Natural killer cell (primary cell): Measurements from ENCODE around the gene ABI3. TPM values are rescaled to one million over a fixed set of nuclear protein-coding genes. Genes with fewer than 3 reads are reported as not detected.

Source experiments
- ATAC-seq, 3 donors: fragments of 150-1000 bp in 2 of 3; fragments of 200-7000 bp in 1 of 3; cut with Tn5 transposase; 1 replicate in 1 of 3; 2 replicates in 2 of 3; pipeline ENCODE4 v1.10.0; 2021; ENCODE audit warnings: mild to moderate bottlenecking in 2 of 3, moderate library complexity in 2 of 3
- DNase-seq, 2 donors: peaks; one replicate each; pipeline versions ENCODE4 v3.0.0 to v3.0.0-alpha.2; 2013 to 2021; ENCODE audit warnings: mixed read lengths in 1 of 2
- H3K27ac ChIP-seq: one replicate; pipeline ENCODE4 v1.5.1; 2013; ENCODE audit warnings: mild to moderate bottlenecking, low read length
- H3K27me3 ChIP-seq: one replicate; pipeline ENCODE4 v1.6.1; 2013; ENCODE audit warnings: low read length; ENCODE audit not compliant: control insufficient read depth, insufficient read depth
- H3K36me3 ChIP-seq: one replicate; pipeline ENCODE4 v1.6.1; 2013; ENCODE audit warnings: low read length; ENCODE audit not compliant: control insufficient read depth, insufficient read depth
- H3K4me1 ChIP-seq: one replicate; pipeline ENCODE4 v1.6.1; 2013; ENCODE audit warnings: low read length; ENCODE audit not compliant: control insufficient read depth, insufficient read depth
- H3K4me3 ChIP-seq: one replicate; pipeline ENCODE4 v1.5.1; 2013; ENCODE audit warnings: low read length
- H3K9me3 ChIP-seq: one replicate; pipeline ENCODE4 v1.6.1; 2013; ENCODE audit warnings: low read length; ENCODE audit not compliant: control insufficient read depth, insufficient read depth
- H3K27ac Mint-ChIP-seq, 2 donors: one replicate each; pipeline ENCODE4 v1.8.0; 2022; ENCODE audit warnings: mild to moderate bottlenecking in 2 of 2, mixed read lengths in 2 of 2, moderate library complexity in 1 of 2
- H3K27me3 Mint-ChIP-seq, 2 donors: one replicate each; pipeline ENCODE4 v1.8.0; 2022; ENCODE audit warnings: low read depth in 2 of 2, mixed read lengths in 2 of 2
- H3K36me3 Mint-ChIP-seq: one replicate; pipeline ENCODE4 v1.8.0; 2022; ENCODE audit warnings: mixed read lengths
- H3K4me1 Mint-ChIP-seq, 2 donors: one replicate each; pipeline ENCODE4 v1.8.0; 2022; ENCODE audit warnings: mixed read lengths in 2 of 2
- H3K4me3 Mint-ChIP-seq: one replicate; pipeline ENCODE4 v1.8.0; 2022; ENCODE audit warnings: mild to moderate bottlenecking, moderate library complexity, mixed read lengths
- H3K9me3 Mint-ChIP-seq, 2 donors: one replicate each; pipeline ENCODE4 v1.8.0; 2022; ENCODE audit warnings: mixed read lengths in 2 of 2
- WGBS: methylation state at CpG from one replicate; pipeline ENCODE4 v1.1.7; 2013; ENCODE audit warnings: missing lambda C conversion rate; ENCODE audit not compliant: insufficient coverage; 5-methylcytosine and 5-hydroxymethylcytosine counted together
- intact Hi-C: fragments of 100-400 bp; cut with micrococcal nuclease; formaldehyde crosslinking; loops from one replicate; pipeline ENCODE4 v1.14.2; 2022
- total RNA-seq, 4 donors: library from RNA; stranded (reverse); fragments of 120-200 nt in 1 of 4; gene quantifications; one replicate each; pipeline versions ENCODE4 v1.2.3 to v1.2.4, GENCODE V29; 2013 to 2022
- TF ChIP-seq, protein P1 (sequence below): fragments of 200-600 bp; IDR thresholded peaks from one replicate; pipeline ENCODE4 v1.8.0; 2022; ENCODE audit warnings: antibody characterized with exemption

The ABI3 gene
- total RNA-seq, 3 donors from 2014 or later (not counting 1 experiment from before 2014, with no cell fraction given) = 82.9 to 131 (median 101) TPM

GRCh38 chr17:49201481-49201927 lies 9.0 kb upstream of the ABI3 start:
- Histone ChIP-seq H3K36me3 (peaks cover 7% of the 10 kb centered on the region), H3K4me3 (no peak overlapping the region), H3K9me3 (no peaks in the 10 kb centered on the region), H3K27me3 (no peaks in the 10 kb centered on the region), H3K27ac (no peak overlapping the region), H3K4me1 (peaks cover 9% of the 10 kb centered on the region)
- DNase-seq (no peak), ATAC-seq (no peak)
- 86% methylated on average over 8 of the region's 8 CpGs for WGBS
- Mint-ChIP-seq H3K27me3 (no peaks in the 10 kb centered on the region), H3K36me3 (peaks cover 5% of the 10 kb centered on the region), H3K4me1 (peaks cover 27 to 43% of the 10 kb centered on the region in 2 donors), H3K9me3 (no peaks in the 10 kb centered on the region), H3K27ac (no peak overlapping the region), H3K4me3 (no peak overlapping the region)
- intact Hi-C loops = no loop called here
- TF ChIP-seq, protein P1, sequence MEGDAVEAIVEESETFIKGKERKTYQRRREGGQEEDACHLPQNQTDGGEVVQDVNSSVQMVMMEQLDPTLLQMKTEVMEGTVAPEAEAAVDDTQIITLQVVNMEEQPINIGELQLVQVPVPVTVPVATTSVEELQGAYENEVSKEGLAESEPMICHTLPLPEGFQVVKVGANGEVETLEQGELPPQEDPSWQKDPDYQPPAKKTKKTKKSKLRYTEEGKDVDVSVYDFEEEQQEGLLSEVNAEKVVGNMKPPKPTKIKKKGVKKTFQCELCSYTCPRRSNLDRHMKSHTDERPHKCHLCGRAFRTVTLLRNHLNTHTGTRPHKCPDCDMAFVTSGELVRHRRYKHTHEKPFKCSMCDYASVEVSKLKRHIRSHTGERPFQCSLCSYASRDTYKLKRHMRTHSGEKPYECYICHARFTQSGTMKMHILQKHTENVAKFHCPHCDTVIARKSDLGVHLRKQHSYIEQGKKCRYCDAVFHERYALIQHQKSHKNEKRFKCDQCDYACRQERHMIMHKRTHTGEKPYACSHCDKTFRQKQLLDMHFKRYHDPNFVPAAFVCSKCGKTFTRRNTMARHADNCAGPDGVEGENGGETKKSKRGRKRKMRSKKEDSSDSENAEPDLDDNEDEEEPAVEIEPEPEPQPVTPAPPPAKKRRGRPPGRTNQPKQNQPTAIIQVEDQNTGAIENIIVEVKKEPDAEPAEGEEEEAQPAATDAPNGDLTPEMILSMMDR = no peak

- intact Hi-C loops = no loop called here
- no peak overlapping the region for H3K4me3 Mint-ChIP-seq
- H3K36me3 ChIP-seq = peaks cover 11% of the 10 kb centered on the region
- H3K9me3 ChIP-seq = no peaks in the 10 kb centered on the region
- H3K4me1 ChIP-seq = peaks cover 29% of the 10 kb centered on the region
- no peaks in the 10 kb centered on the region for H3K27me3 Mint-ChIP-seq
- WGBS = 89% methylated on average over 2 of the region's 2 CpGs
- peaks cover 5% of the 10 kb centered on the region for H3K36me3 Mint-ChIP-seq
- H3K4me3 ChIP-seq = no peak overlapping the region
- DNase-seq = no peak
- H3K27ac ChIP-seq = no peak overlapping the region
- H3K4me1 Mint-ChIP-seq = peaks cover 35 to 55% of the 10 kb centered on the region in 2 donors
- ATAC-seq = no peak
- H3K27ac Mint-ChIP-seq = no peak overlapping the region
- TF ChIP-seq, protein P1 = no peak
- H3K27me3 ChIP-seq = no peaks in the 10 kb centered on the region
- no peaks in the 10 kb centered on the region for H3K9me3 Mint-ChIP-seq
These were observed 6.7 kb upstream of the ABI3 start for GRCh38 chr17:49203796-49204195.

DNA sequence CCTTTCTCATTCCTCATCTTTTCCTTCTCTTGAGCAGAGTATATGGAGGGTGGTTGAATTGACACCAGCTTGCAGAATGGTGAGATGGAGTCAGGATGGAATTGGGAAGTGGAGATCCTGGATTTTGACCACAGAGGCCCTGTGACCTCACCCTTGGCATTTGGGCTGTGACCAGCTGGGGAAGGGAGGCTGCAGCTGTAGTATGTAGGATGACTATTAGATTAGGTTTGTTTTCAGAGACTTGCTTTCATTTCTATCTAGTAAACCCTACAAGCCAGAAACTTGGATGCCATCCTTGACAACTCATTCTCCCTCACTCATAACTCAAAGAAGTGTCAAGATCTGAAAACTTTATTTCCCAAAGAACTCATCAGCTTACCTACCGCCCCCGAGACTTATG lies 6.0 kb upstream of the ABI3 start:
- Histone ChIP-seq H3K36me3 (peaks cover 11% of the 10 kb centered on the region), H3K27ac (no peak overlapping the region), H3K27me3 (no peaks in the 10 kb centered on the region), H3K4me1 (peaks cover 36% of the 10 kb centered on the region), H3K9me3 (no peaks in the 10 kb centered on the region), H3K4me3 (no peak overlapping the region)
- Mint-ChIP-seq H3K9me3 (no peaks in the 10 kb centered on the region), H3K27me3 (no peaks in the 10 kb centered on the region), H3K36me3 (peaks cover 5% of the 10 kb centered on the region), H3K4me3 (no peak overlapping the region), H3K27ac (no peak overlapping the region), H3K4me1 (peaks cover 42 to 62% of the 10 kb centered on the region in 2 donors)
- WGBS = 100% methylated on average over 2 of the region's 2 CpGs
- DNase-seq = no peak
- no peak for ATAC-seq
- intact Hi-C loops = no loop called here
- TF ChIP-seq, protein P1 = no peak

DNA sequence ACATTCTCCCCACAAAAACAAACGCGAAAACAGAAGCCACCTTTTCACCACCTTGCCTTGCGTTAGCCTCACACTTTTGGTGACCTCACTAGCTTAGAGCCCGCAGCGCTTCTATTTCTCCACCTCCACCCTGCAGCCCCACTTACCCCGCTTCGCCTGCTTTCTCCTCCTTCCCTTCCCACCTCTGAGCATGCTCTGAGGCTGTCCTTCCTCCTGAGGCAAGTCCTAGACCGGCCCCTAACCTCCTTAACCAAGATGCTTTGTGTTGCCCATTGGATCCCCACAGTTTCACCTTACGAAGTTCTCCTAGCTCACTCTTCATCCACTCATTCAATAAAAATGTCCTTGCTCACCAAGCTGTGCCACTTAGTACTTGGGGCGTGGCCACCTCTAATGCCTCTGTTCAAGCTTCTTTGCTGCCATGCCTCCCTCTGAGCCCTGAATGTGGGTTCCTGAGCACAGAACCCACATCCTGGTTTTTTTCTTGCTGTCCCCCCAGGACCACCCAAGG lies 1.4 kb upstream of the ABI3 start:
- Mint-ChIP-seq H3K4me3 (peak overlapping the region; percentile 100), H3K27ac (peak overlapping the region; percentile 83 to 98), H3K36me3 (peaks cover 11% of the 10 kb centered on the region), H3K9me3 (no peaks in the 10 kb centered on the region), H3K4me1 (peaks cover 72 to 78% of the 10 kb centered on the region in 2 donors), H3K27me3 (no peaks in the 10 kb centered on the region)
- WGBS = 39% methylated on average over 10 of the region's 10 CpGs
- no peaks in the 10 kb centered on the region for H3K27me3 ChIP-seq
- ATAC-seq (peak; percentile 65 to 73 (median 66)), DNase-seq (peak; percentile 35 to 64)
- peak overlapping the region; percentile 59 for H3K4me3 ChIP-seq
- peaks cover 71% of the 10 kb centered on the region for H3K4me1 ChIP-seq
- intact Hi-C loops = no loop called here
- no peaks in the 10 kb centered on the region for H3K9me3 ChIP-seq
- peak overlapping the region; percentile 82 for H3K27ac ChIP-seq
- peaks cover 12% of the 10 kb centered on the region for H3K36me3 ChIP-seq
- TF ChIP-seq, protein P1 = no peak
